Smooth muscle cell (in vitro differentiated cells): Measurements from ENCODE around the gene WIPI1. TPM values are rescaled to one million over a fixed set of nuclear protein-coding genes. Genes with fewer than 3 reads are reported as not detected.
"Not testable (repeated sequence)": the region's sequence is repeated elsewhere in the genome, so short reads cannot be mapped to it uniquely, and the experiment has no call there.

Experiments
- DNase-seq: peaks from one replicate; lab custom pipeline; 2025; ENCODE audit not compliant: unreplicated experiment; lab: John Stamatoyannopoulos, UW
- H2AFZ ChIP-seq: fragments of 200-600 bp; sonication (generic); 2 replicates; pipeline ENCODE4 v1.6.0; 2016; ENCODE audit warnings: antibody characterized with exemption, low read depth, mild to moderate bottlenecking
- H3F3A ChIP-seq: fragments of 200-600 bp; sonication (generic); 2 replicates; pipeline ENCODE4 v1.6.0; 2017; ENCODE audit warnings: antibody characterized with exemption, low read depth
- H3K27ac ChIP-seq: fragments of 200-600 bp; sonication (generic); 2 replicates; pipeline ENCODE4 v1.5.1; 2016; ENCODE audit warnings: low read depth, mild to moderate bottlenecking
- H3K27me3 ChIP-seq: fragments of 200-600 bp; sonication (generic); 2 replicates; pipeline ENCODE4 v1.6.1; 2016; ENCODE audit warnings: low read depth, mild to moderate bottlenecking
- H3K36me3 ChIP-seq: fragments of 200-600 bp; sonication (generic); 2 replicates; pipeline ENCODE4 v1.5.1; 2016; ENCODE audit warnings: low read depth
- H3K4me1 ChIP-seq: fragments of 200-600 bp; sonication (generic); 2 replicates; pipeline ENCODE4 v1.5.1; 2016; ENCODE audit warnings: low read depth
- H3K4me2 ChIP-seq: fragments of 200-600 bp; sonication (generic); 2 replicates; pipeline ENCODE4 v1.6.0; 2016; ENCODE audit warnings: mild to moderate bottlenecking
- H3K4me3 ChIP-seq: fragments of 200-600 bp; sonication (generic); 2 replicates; pipeline ENCODE4 v1.5.1; 2016; ENCODE audit warnings: mild to moderate bottlenecking
- H3K79me2 ChIP-seq: fragments of 200-600 bp; sonication (generic); 2 replicates; pipeline ENCODE4 v1.6.0; 2016; ENCODE audit warnings: low read depth, mild to moderate bottlenecking
- H3K9ac ChIP-seq: fragments of 200-600 bp; sonication (generic); 2 replicates; pipeline ENCODE4 v1.6.0; 2016; ENCODE audit warnings: low read depth
- H3K9me3 ChIP-seq: fragments of 200-600 bp; sonication (generic); replicated peaks from 2 replicates; pipeline ENCODE4 v1.5.1; 2016; ENCODE audit warnings: low read depth
- H4K20me1 ChIP-seq: fragments of 200-600 bp; sonication (generic); 2 replicates; pipeline ENCODE4 v1.6.0; 2016; ENCODE audit warnings: low read depth
- CTCF ChIP-seq: fragments of 200-600 bp; sonication (generic); IDR thresholded peaks from 2 replicates; pipeline ENCODE4 v1.5.1; 2017; ENCODE audit warnings: borderline replicate concordance, mild to moderate bottlenecking, antibody characterized with exemption; ENCODE audit not compliant: insufficient read depth, poor library complexity, severe bottlenecking
- WGBS: methylation state at CpG from one replicate; pipeline ENCODE4 v1.1.7; 2016; ENCODE audit warnings: low lambda C conversion rate; 5-methylcytosine and 5-hydroxymethylcytosine counted together
- microRNA counts: library from miRNA; unstranded; fragments of <30 nt; microRNA quantifications from one replicate; lab custom pipeline; 2016
- microRNA-seq: library from miRNA; unstranded; fragments of <30 nt; microRNA quantifications from one replicate; pipeline ENCODE4, GENCODE V29; 2016; ENCODE audit warnings: borderline number of aligned reads
- polyA plus RNA-seq: library from polyadenylated mRNA; unstranded; fragments of >200 nt; fragmentation: Nextera tagmentation; extraction: Ambion mirVana; gene quantifications from 2 replicates; pipeline ENCODE4 v1.2.1, GENCODE V29; 2016
- small RNA-seq: library from RNA; depleted of rRNA; stranded (forward); fragments of <200 nt; gene quantifications from one replicate; pipeline ENCODE3, GENCODE V24; 2014
- total RNA-seq: library from RNA; depleted of rRNA; stranded (reverse); fragments of >200 nt; gene quantifications from 2 replicates; pipeline ENCODE4 v1.2.3, GENCODE V29; 2014

The WIPI1 gene
- total and polyA plus RNA-seq, 2 experiments from 2014 or later = 188 to 196 TPM

GRCh38 chr17:68378268-68379176, 78.8 kb downstream of the WIPI1 start:
- H2AFZ ChIP-seq = no peak overlapping the region
- H3K4me2 ChIP-seq = peak overlapping the region; percentile 18
- H3K4me1 ChIP-seq = peaks cover 18% of the 10 kb centered on the region
- H3K4me3 ChIP-seq = no peak overlapping the region
- H3K36me3 ChIP-seq = no peaks in the 10 kb centered on the region
- H3F3A ChIP-seq = peaks cover 12% of the 10 kb centered on the region
- peak overlapping the region; percentile 63 for H3K9ac ChIP-seq
- H4K20me1 ChIP-seq = no peaks in the 10 kb centered on the region
- H3K27me3 ChIP-seq = no peaks in the 10 kb centered on the region
- H3K27ac ChIP-seq = peak overlapping the region; percentile 86
- H3K9me3 ChIP-seq = no peaks in the 10 kb centered on the region
- H3K79me2 ChIP-seq = no peaks in the 10 kb centered on the region
- peak; percentile 50 for DNase-seq
- TF ChIP-seq CTCF = no peak
- 30% methylated on average over 21 of the region's 21 CpGs for WGBS

GRCh38 chr17:68377771-68378267, 79.5 kb downstream of the WIPI1 start:
- Histone ChIP-seq H3K9ac (peak overlapping the region; percentile 63), H3K4me1 (peaks cover 18% of the 10 kb centered on the region), H3F3A (peaks cover 10% of the 10 kb centered on the region), H3K27me3 (no peaks in the 10 kb centered on the region), H3K27ac (peak overlapping the region; percentile 86), H3K4me2 (peak overlapping the region; percentile 18), H3K36me3 (no peaks in the 10 kb centered on the region), H4K20me1 (no peaks in the 10 kb centered on the region), H3K79me2 (no peaks in the 10 kb centered on the region), H3K9me3 (no peaks in the 10 kb centered on the region), H2AFZ (peak overlapping the region; percentile 51), H3K4me3 (no peak overlapping the region)
- DNase-seq = no peak
- 66% methylated on average over 8 of the region's 8 CpGs for WGBS
- TF ChIP-seq CTCF = no peak

GRCh38 chr17:68376178-68376577, 81.1 kb downstream of the WIPI1 start:
- WGBS = 95% methylated on average over 2 of the region's 2 CpGs
- H3K79me2 ChIP-seq, H2AFZ ChIP-seq: not testable (repeated sequence)

GRCh38 chr17:68375566-68375965, 81.7 kb downstream of the WIPI1 start:
- Histone ChIP-seq H3K4me1 (peaks cover 15% of the 10 kb centered on the region), H3K27ac (no peak overlapping the region), H3K36me3 (no peaks in the 10 kb centered on the region), H2AFZ (no peak overlapping the region), H4K20me1 (no peaks in the 10 kb centered on the region), H3F3A (peaks cover 6% of the 10 kb centered on the region), H3K9me3 (no peaks in the 10 kb centered on the region), H3K27me3 (no peaks in the 10 kb centered on the region), H3K9ac (no peak overlapping the region), H3K4me3 (no peak overlapping the region), H3K79me2 (no peaks in the 10 kb centered on the region), H3K4me2 (no peak overlapping the region)
- no peak for TF ChIP-seq CTCF
- DNase-seq = no peak
- WGBS = 97% methylated on average over 8 of the region's 8 CpGs

More at GRCh38 chr17:68376178-68376577, 81.1 kb downstream of the WIPI1 start:
- DNase-seq, H3K9ac ChIP-seq, H3K27me3 ChIP-seq, H4K20me1 ChIP-seq, H3K4me2 ChIP-seq, H3F3A ChIP-seq, H3K36me3 ChIP-seq, H3K9me3 ChIP-seq, H3K27ac ChIP-seq, H3K4me3 ChIP-seq: not testable (repeated sequence)
- peaks cover 15% of the 10 kb centered on the region for H3K4me1 ChIP-seq

MicroRNAs encoded within 50 kb of the gene (microRNA counts, 767-probe panel; counts per million panel counts)
- microRNA hsa-miR-635 (lab: Ali Mortazavi, UCI) = 183 counts per million

Small RNAs within 50 kb of the gene (microRNA-seq; reads per million reads assigned to microRNA genes)
- gene MIR635 = not detected

Small RNAs within 50 kb of the gene (small RNA-seq; reads per million reads assigned to genes)
- gene MIR635 = 1.1 reads per million, percentile 31 among the genes with 10 or more reads in this experiment

Other genes starting within 250 kb of the WIPI1 start
- 66.3 and 89.7 TPM in 2 replicates for gene AMZ2, start 209.5 kb downstream of the WIPI1 start, total RNA-seq
- gene AMZ2, start 209.5 kb downstream of the WIPI1 start, polyA plus RNA-seq = 74.8 and 75.5 TPM in 2 replicates
- gene SLC16A6, start 166.4 kb downstream of the WIPI1 start, total RNA-seq = 0.04 TPM in 2 replicates
- not detected in 2 replicates for gene SLC16A6, start 166.4 kb downstream of the WIPI1 start, polyA plus RNA-seq
- 1.0 and 2.3 TPM in 2 replicates for gene ARSG, start 166.0 kb downstream of the WIPI1 start, total RNA-seq
- gene ARSG, start 166.0 kb downstream of the WIPI1 start, polyA plus RNA-seq = 2.4 and 2.7 TPM in 2 replicates
- 340 and 393 TPM in 2 replicates for gene PRKAR1A, start 54.9 kb upstream of the WIPI1 start, total RNA-seq
- 274 and 302 TPM in 2 replicates for gene PRKAR1A, start 54.9 kb upstream of the WIPI1 start, polyA plus RNA-seq
- gene FAM20A, start 143.9 kb upstream of the WIPI1 start, total RNA-seq = 4.6 and 5.5 TPM in 2 replicates
- gene FAM20A, start 143.9 kb upstream of the WIPI1 start, polyA plus RNA-seq = 10.8 and 12.6 TPM in 2 replicates